Left kidney (tissue), 8 donors: ENCODE measurements around the gene E2F7. TPM values are rescaled to one million over a fixed set of nuclear protein-coding genes. Genes with fewer than 3 reads are reported as not detected.
A peak's percentile ranks its signal among the peaks of the same experiment; 100 is the strongest.
"Not testable (repeated sequence)": the region's sequence is repeated elsewhere in the genome, so short reads cannot be mapped to it uniquely, and the experiment has no call there.

Experiments
- DNase-seq: peaks from one replicate; pipeline ENCODE4 v3.0.0-alpha.2; 2013
- long read RNA-seq, 8 donors: transcript quantifications; one replicate each; lab custom pipeline, GENCODE V29; 2026
- polyA plus RNA-seq: library from polyadenylated mRNA; unstranded; fragments of 120-200 nt; gene quantifications from one replicate; pipeline ENCODE4 v1.2.1, GENCODE V29; 2013; ENCODE audit not compliant: insufficient read length

The E2F7 gene, protein sequence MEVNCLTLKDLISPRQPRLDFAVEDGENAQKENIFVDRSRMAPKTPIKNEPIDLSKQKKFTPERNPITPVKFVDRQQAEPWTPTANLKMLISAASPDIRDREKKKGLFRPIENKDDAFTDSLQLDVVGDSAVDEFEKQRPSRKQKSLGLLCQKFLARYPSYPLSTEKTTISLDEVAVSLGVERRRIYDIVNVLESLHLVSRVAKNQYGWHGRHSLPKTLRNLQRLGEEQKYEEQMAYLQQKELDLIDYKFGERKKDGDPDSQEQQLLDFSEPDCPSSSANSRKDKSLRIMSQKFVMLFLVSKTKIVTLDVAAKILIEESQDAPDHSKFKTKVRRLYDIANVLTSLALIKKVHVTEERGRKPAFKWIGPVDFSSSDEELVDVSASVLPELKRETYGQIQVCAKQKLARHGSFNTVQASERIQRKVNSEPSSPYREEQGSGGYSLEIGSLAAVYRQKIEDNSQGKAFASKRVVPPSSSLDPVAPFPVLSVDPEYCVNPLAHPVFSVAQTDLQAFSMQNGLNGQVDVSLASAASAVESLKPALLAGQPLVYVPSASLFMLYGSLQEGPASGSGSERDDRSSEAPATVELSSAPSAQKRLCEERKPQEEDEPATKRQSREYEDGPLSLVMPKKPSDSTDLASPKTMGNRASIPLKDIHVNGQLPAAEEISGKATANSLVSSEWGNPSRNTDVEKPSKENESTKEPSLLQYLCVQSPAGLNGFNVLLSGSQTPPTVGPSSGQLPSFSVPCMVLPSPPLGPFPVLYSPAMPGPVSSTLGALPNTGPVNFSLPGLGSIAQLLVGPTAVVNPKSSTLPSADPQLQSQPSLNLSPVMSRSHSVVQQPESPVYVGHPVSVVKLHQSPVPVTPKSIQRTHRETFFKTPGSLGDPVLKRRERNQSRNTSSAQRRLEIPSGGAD
- polyA plus RNA-seq: 12.2 TPM
- long read RNA-seq, donor 1: 0 reads
- long read RNA-seq, donor 2: 0 reads
- long read RNA-seq, donor 3, full-length matches to known transcripts: 1 of 1 reads
- long read RNA-seq, donor 3, partial matches to known transcripts: 0 of 1 reads
- long read RNA-seq, donor 3, other reads (novel, unspliced or antisense): 0 of 1 reads
- long read RNA-seq, donor 4: 0 reads
- long read RNA-seq, donor 5: 0 reads
- long read RNA-seq, donor 6: 0 reads
- long read RNA-seq, donor 7: 0 reads
- long read RNA-seq, donor 8: 0 reads

DNA sequence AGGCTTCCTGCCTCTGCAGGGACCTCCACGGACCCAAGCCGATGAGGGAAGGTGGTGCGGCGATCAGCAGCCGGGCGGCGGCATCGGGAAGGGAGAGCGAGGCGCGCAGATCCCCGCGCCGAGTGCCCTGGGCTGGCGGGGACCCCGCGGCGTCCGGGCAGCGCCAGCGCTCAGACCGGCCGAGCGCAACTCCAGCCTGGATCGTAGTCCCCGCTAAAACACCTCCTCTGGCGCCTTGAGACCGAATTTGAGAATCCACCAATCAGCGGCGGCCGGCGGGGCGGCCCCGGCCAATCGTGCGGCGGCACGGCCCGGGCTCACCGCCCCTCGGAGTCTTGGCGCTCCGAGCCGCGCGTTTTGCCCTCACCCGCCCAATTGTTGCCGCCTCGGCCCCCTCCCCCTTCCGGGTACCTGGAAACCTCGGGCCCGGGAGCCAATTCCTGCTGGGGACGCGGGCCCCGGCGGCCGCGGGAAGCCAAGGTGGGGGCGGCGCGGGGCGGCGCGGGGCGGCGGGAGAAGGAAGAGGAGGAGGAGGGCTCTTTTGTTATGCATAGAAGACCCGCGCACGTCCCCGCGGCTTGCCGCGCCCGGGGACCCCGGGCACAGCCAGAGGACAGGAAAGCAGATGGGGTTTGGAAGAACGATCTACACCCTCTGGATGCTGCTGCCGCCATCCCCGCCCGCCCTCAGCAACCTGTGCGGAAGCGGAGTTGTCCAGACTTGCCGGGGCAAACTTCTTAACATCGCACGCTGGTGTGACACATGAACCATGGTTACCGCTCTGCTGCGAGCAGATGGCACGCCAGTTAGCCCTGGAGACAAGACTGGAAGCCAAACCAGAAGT is at the start of gene E2F7:
TSS of gene E2F7 (minus strand) at position 209 of the 844 bp plus-strand sequence. CDS start 934 bp downstream, outside the sequence.
- DNase-seq: peak; percentile 88

DNA sequence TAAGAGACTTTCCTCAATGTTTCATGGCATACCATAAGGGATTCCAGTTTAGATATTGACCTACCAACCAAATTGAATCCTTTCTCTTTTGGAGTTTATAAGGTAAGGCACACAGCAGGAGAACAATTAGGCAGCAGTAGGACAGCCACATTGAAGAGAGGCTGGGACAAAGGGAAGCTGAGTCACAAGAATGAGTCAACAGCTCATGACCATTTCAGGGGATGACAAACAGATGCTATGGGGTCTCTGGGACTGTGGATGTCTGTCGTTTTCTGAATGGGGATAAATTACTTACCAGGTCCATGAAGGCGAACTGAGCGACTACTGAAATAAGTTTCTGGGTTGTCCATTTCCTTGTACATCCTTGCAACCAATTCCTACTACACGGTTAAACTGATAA is 48.6 kb upstream of the E2F7 start:
- no peak for DNase-seq

DNA sequence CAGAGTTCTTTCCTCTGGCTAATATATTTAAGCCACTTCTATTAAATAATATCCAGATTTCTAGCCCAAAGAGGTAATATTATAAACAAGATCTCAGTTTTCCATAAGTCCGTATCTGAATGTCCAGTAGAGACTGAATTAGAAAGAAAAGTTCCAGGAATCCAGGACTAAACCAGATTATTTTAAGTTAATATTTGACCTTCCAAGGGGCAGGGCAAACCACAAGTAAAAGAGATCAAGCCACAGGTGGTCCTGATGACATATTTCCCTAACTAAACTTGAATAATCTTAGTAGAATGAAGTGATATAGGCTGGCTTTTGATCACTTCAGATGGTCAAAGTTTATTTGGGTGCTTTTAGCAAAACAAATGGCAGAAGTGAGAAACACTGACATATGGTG is 43.3 kb upstream of the E2F7 start:
- DNase-seq: no peak

DNA sequence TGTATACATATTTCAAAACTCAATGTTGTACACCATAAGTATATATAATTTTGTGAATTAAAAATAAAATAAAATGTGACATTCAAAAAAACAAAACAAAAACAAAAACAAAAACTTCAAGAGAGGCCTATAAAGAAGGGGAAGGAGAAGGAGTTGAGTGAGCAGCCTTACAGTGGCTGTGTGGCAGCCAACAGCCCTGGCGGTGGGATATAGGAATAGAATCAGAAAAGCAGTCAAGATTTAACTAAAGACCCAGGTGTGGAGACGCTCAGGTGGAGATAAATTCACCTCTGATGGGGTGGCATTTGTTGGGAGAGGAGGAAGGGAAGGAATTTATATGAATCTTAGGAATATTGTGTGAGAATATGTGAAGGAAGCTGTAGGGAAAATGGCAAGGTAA is 41.8 kb upstream of the E2F7 start:
- no peak for DNase-seq

DNA sequence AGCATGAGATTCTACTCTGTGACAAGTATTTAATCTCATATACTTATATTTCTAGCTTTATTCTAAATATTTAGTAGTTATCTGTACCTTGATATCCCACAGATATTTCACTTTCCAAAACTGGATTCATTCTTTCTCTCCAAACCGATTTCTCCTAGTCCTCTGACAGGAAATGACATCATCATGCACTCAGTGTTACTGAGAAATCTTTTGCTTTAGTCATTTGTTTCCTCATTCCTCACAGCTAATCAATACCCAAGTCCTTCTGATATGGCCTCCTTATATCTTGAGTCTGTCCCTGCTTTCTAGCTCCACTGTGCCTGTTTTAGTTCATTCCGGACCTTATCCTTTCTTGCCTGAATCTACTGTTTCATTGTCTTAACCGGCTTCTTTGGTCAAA is 39.4 kb upstream of the E2F7 start:
- DNase-seq: no peak

DNA sequence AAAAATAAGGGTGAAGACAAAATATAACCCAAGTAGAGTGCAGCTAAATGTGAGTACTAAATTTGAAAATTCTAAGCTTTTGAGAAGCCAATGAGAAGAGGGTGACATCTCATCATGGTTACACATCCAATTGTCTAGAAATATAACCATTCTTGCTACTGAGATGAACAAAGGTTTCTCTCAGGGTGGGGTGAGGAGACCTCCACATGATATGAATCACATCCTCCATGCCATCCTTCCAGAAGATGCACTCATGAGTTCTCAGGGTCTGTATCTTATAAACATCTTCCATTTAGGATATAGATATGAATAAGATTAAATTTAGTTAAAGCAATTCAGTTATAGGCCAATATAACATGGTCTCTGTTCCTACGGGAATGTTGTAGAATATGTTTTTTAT is 38.9 kb upstream of the E2F7 start:
- no peak for DNase-seq

DNA sequence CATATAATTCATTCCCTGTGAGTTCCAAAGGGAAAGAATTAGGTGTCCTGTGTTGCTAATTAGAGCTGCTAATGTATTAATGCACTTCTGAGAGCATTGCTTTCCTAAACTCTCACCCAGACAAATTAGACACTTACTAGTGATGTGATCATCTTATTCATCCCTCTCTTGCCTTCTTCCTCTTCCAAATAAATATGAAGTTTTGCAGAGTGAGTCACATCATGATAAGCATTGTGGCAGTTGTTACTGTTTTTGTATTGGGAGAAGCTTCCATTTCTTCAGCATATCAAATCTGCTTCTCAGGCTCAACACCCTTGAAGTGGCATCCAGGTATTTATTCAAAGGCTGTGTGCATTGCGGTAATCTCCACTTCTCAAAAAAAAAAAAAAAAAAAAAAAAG is 37.3 kb upstream of the E2F7 start:
- DNase-seq: no peak

DNA sequence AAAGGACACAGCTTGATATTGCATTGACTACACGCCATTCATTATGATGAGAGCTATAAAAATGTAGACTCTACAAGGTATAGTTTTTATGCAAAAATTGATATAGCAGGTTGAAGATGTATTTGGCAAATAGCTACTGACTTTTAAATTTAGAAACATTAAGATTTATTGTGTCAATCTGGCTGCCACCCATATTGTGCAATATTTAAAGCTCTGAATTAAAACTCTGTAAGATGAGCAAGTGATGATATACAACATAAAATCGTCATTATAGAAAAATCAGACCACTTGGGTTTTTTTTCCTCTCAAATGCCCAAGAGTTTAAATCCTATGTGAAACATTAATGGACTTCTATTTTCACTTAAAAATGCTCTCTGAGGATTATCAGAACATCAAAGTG is 36.8 kb upstream of the E2F7 start:
- no peak for DNase-seq

DNA sequence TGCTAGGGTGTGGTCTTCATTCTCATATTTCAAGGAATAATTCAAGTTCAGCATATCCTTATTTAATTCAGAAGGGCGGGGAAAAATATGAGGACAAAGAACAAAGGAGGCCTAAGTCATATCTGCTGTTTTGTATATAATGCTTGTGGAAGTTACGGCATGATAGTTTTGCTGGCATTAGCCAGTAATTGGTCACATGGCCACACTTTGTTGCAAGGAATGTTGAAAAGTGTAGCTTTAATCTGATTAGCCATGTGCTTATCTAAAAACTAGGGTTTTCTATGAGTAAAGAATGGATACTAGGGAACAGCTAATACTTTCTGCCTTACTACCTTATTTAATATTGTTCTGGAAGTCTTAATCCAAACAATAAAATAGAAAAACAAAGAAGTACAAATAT is 34.4 kb upstream of the E2F7 start:
- no peak for DNase-seq

DNA sequence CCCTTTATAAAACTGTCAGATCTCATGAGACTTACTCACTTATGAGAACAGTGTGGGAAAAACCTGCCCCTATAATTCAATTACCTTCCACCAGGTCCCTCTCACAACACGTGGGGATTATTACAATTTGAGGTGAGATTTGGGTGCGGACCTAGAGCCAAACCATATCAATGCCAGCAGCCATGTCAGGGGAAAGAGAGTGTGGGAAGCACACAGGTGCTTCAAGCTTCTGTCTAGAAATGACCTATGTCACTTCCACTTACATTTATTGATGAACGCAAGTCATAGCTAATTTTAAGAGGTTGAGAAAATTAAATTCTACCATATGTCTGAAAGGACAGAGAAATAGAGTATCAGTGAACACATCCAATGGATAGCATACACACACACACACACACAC is 32.5 kb upstream of the E2F7 start:
- no peak for DNase-seq

DNA sequence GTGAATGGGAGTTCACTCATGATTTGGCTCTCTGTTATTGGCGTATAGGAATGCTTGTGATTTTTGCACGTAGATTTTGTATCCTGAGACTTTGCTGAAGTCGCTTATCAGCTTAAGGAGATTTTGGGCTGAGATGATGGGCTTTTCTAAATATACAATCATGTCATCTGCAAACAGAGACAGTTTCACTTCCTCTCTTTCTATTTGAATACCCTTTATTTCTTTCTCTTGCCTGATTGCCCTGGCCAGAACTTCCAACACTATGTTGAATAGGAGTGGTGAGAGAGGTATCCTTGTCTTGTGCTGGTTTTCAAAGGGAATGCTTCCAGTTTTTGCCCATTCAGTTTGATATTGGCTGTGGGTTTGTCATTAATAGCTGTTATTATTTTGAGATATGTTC is 26.9 kb upstream of the E2F7 start:
- not testable (repeated sequence) for DNase-seq

DNA sequence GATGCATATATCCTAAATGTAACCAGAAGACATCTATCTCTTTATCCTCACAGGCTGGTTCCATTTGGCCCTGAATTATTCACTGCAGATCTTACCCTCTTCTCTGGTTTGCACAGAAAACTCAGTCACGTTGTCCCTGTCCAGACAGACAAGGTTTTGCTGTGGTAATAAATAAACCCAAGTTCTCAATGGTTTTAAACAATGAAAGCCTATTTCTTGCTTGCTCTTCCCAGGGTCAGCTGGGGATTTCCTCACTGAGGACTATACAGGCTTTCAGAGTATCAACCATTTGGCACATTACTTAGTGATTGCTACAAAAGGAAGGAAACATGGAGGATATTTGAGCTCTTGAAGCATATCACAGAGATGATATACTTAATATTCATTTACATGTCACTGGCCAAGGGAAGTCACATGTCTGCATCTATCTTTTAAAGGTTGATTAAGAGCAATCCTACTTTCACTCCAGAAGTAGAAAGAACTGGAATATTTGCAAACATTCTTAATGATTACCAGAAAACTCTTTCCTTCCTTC is 24.4 kb upstream of the E2F7 start:
- no peak for DNase-seq

DNA sequence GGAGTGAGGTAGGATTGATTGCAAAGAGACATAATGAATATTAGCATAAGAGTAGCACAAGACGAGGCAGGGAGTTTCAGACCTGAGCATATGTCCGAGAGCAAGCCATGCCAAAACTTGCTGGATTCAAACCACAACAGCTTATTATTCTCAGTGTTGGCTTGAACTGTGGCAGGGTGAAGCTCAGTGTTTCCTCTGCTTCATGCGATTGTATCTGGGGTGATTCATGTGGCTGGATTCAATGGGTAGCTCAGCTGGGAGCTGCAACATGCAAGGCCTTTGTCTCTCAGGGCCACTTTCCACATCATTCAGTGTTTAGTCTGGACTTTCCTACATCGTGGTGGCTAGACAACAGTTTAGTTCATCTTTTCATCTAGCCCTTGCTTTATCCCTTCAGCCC is 22.1 kb upstream of the E2F7 start:
- no peak for DNase-seq

DNA sequence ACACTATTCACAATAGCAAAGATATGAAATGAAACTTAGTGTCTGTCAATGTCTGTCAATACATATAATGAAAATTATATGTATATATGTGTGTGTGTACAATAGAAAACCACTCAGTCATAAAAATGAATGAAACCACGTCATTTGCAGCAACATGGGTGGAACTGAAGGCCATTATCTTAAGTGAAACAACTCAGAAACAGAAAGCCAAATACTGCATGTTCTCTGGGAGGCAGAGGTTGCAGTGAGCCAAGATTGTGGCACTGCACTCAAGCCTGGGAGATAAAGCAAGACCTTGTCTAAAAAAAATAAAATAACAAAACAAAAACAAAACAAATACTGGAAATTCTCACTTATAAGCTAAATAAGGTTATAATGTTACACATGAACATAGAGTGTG is 16.7 kb upstream of the E2F7 start:
- DNase-seq: no peak

DNA sequence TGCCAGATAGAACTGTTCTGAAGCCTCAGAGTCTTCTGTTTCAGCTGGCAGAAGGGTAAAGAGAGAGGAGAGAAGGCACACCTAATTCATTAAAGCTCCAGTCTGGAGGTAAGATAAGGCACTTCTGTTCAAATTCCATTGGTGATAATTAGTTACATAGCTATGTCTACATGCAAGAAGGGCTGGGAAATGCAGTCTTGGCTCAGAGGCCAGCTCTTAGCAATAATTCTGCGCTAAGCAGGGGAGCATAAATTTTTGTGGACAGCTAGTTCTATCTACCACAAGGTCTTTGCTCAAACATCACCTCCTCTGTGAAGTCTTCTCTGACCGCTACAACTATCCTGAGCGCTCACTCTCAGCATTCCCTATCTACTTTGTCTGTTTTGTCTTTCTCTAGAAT is 14.3 kb upstream of the E2F7 start:
- no peak for DNase-seq

DNA sequence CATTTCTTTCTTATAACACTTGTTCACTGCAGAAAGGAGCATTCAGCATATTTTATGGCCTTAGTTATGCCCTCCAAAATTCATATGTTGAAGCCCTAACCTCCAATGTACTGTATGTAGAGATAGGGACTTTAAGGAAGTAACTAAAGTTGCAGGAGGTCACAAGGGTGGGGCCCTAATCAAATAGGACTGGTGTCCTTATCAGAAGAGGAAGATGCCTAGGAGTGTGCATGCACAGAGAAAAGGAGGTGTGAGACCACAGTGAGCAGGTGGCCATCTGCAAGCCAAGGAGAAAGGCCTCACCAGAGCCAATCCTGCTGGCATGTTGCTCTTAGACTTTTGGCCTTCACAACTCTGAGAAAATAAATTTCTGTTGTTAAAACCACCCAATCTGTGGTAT is 12.9 kb upstream of the E2F7 start:
- no peak for DNase-seq

DNA sequence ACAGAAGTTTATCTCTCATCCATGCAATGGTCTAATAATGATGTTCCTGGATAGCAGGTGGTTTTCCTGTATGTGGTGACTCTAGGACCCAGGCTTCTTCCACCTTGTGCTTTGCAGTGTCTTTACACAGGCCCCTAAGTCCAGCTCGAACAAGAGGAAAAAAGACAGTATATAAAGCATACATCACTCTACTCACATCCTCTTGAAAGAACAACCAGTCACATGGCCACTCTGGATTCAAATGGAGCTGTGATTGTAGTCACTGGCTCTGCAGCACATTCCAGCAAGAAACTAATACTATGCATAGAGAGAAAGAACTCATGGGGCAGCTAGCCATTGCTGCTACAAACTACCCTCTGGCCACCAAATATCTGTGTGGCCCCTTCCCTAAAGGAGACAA is 11.5 kb upstream of the E2F7 start:
- DNase-seq: no peak

DNA sequence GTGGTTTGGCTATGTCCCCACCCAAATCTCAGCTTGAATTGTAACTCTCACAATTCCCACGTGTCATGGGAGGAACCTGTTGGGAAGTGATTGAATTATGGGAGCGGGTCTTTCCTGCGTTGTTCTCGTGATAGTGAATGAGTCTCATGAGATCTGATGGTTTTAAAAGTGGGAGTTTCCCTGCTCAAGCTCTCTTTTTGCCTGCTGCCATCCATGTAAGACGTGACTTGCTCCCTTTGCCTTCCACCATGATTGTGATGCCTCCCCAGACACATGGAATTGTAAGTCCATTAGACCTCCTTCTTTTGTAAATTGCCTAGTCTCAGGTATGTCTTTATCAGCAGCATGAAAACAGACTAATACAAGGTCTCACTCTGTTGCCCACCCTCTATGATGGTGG is 8.5 kb upstream of the E2F7 start:
- not testable (repeated sequence) for DNase-seq

DNA sequence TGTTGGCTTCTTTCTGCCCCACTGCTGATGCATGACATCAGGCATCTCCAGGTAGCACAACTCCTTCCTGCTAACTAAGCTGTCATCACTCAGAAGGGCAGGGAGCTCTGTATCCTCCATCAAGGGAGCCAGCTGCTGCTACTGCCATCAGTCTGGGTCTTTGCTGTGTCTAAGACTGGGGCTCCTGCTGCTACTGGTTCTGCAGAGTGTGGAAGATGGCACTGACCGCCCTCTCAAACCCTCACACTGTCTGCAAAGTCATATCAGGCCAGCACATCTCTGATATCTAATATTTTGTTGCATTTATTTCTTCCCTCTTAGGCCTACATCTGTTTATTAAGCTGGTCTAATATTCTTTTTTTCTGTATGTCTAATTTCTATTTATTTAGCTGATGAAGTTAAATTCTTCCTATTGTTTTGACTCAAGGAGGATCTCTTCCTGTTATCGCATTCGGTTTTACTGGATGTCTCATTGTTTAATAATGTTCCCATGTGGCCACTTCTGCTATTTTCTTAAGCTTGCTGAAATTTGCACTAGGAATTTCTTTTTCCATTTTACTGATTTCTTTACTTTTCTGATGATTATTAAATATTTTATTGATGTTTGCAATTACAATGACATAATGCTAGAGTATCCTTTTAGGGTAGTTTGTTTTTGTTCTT is 7.6 kb upstream of the E2F7 start:
- DNase-seq: no peak

DNA sequence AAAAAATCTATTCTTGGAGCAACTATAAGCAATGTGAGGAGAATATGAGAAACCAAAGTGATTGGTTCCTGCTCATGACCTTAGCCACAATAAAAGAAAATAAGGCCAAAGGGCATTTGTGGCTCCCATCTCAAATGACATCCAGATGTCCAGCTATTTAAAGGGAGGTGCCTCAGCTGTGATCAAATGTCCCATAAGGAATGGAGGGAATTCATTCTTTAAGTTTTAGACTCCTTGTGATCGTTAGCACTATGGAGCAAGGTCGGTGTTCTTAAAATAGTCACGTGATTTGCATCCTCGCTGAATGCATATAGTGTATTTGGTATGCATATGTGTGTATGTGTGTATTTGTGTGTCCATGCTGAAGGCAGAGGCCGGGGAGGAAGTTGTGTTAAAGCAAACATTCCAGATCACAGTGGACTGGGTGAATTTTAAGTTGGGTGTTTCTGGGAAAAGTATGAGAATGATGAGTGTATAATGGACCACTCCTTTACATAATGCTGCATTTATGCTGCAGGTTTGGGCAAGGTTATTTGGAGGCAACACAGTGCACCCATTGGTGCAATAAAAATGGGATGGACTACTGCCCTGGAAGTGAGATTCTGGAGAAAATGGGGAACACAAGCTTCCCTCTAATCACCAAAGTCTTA is 5.6 kb upstream of the E2F7 start:
- no peak for DNase-seq
